ENCODE results near the gene WNT11.

WNT11 gene

GRCh38 chr11:76193219-76193618 lies 13.1 kb downstream of the WNT11 start:
- no peak overlapping the region for H3K27ac ChIP-seq
- no peak for TF ChIP-seq CTCF (IDR thresholded peaks at IDR 0.05)
- DNase-seq (ENCODE audit: low spot score), result no peak
- no peak overlapping the region for H3K4me3 ChIP-seq

GRCh38 chr11:76190376-76190775 lies 15.9 kb downstream of the WNT11 start:
- Histone ChIP-seq H3K4me3 (no peak overlapping the region), H3K27ac (no peak overlapping the region)
- TF ChIP-seq CTCF (IDR thresholded peaks at IDR 0.05), result no peak
- DNase-seq (ENCODE audit: low spot score), result no peak

- Histone ChIP-seq H3K4me3 (no peak overlapping the region), H3K27ac (no peak overlapping the region)
- TF ChIP-seq CTCF (IDR thresholded peaks at IDR 0.05), result no peak
- DNase-seq (ENCODE audit: low spot score), result no peak
These were observed 16.6 kb downstream of the WNT11 start for GRCh38 chr11:76189682-76190081.

- Histone ChIP-seq H3K4me3 (no peak overlapping the region), H3K27ac (no peak overlapping the region)
- DNase-seq (ENCODE audit: low spot score), result no peak
- TF ChIP-seq CTCF (IDR thresholded peaks at IDR 0.05), result no peak
These were observed 17.4 kb downstream of the WNT11 start for GRCh38 chr11:76188873-76189272.

GRCh38 chr11:76186776-76187279 lies 19.5 kb downstream of the WNT11 start:
- H3K27ac ChIP-seq, result no peak overlapping the region
- no peak for TF ChIP-seq CTCF (IDR thresholded peaks at IDR 0.05)

GRCh38 chr11:76185931-76186401 lies 20.3 kb downstream of the WNT11 start:
- H3K27ac ChIP-seq, result peak overlapping the region; percentile 10 to 70
- DNase-seq (ENCODE audit: low spot score), result peak; percentile 82
- no peak overlapping the region for H3K4me3 ChIP-seq
- TF ChIP-seq CTCF (IDR thresholded peaks at IDR 0.05), result no peak

More at GRCh38 chr11:76186776-76187279, 19.5 kb downstream of the WNT11 start:
- no peak for DNase-seq (ENCODE audit: low spot score)
- H3K4me3 ChIP-seq, result no peak overlapping the region

GRCh38 chr11:76185511-76185910 lies 20.8 kb downstream of the WNT11 start:
- Histone ChIP-seq H3K27ac (peak overlapping the region; percentile 10 to 70), H3K4me3 (no peak overlapping the region)
- DNase-seq (ENCODE audit: low spot score), result no peak
- no peak for TF ChIP-seq CTCF (IDR thresholded peaks at IDR 0.05)
